Activated CD4-positive, alpha-beta T cell treated with anti-CD3 and anti-CD28 coated beads for 24 hours (primary cell): ENCODE data around the gene ALAS1.

Experiments
- DNase-seq, 2 donors: peaks; one replicate each; pipeline ENCODE4 v3.0.0-alpha.2; 2020; ENCODE audit warnings: low read depth in 2 of 2

Gene ALAS1

GRCh38 chr3:52234516-52235447, 36.8 kb downstream of the ALAS1 start:
- DNase-seq, result no peak

GRCh38 chr3:52236424-52236886, 38.5 kb downstream of the ALAS1 start:
- no peak for DNase-seq

- no peak for DNase-seq
Observed at GRCh38 chr3:52237006-52237656, 39.2 kb downstream of the ALAS1 start.

GRCh38 chr3:52237657-52238172, 39.8 kb downstream of the ALAS1 start:
- no peak for DNase-seq

GRCh38 chr3:52238193-52238760, 40.3 kb downstream of the ALAS1 start:
- DNase-seq, result no peak

- DNase-seq, result peak; percentile 76 to 80
Observed at GRCh38 chr3:52238761-52239701, 41.1 kb downstream of the ALAS1 start, which contains the start of gene TWF2. TSS of gene TWF2 (minus strand) at chr3:52239158. CDS start at chr3:52239016, 142 bp downstream.

- peak in 1 of 2 donors; percentile 41 for DNase-seq
Observed at GRCh38 chr3:52240059-52240885, 42.3 kb downstream of the ALAS1 start.

- no peak for DNase-seq
Observed at GRCh38 chr3:52240886-52241370, 43.0 kb downstream of the ALAS1 start.

GRCh38 chr3:52242039-52242438, 44.1 kb downstream of the ALAS1 start:
- DNase-seq, result no peak

- DNase-seq, result no peak
Observed at GRCh38 chr3:52243791-52244628, 46.0 kb downstream of the ALAS1 start.

- DNase-seq, result no peak
Observed at GRCh38 chr3:52245322-52246263, 47.6 kb downstream of the ALAS1 start, which contains the start of gene PPM1M. TSS of gene PPM1M (plus strand) at chr3:52245759. CDS start at chr3:52245825, 66 bp downstream.

GRCh38 chr3:52246264-52246620, 48.3 kb downstream of the ALAS1 start:
- DNase-seq, result no peak

GRCh38 chr3:52246728-52247408, 48.9 kb downstream of the ALAS1 start:
- no peak for DNase-seq

GRCh38 chr3:52247409-52248164, 49.6 kb downstream of the ALAS1 start:
- DNase-seq, result no peak

- no peak for DNase-seq
Observed at GRCh38 chr3:52248165-52248541, 50.2 kb downstream of the ALAS1 start.

- no peak for DNase-seq
Observed at GRCh38 chr3:52248816-52249547, 51.0 kb downstream of the ALAS1 start.
